Sigmoid colon (tissue), 4 donors: ENCODE results near the gene CLN6.

Experiments used
- EP300 ChIP-seq, 4 donors: sonication (generic); formaldehyde crosslinking; IDR thresholded peaks; one replicate each; pipeline ENCODE4 v1.6.1; 2017; ENCODE audit warnings: antibody characterized with exemption in 4 of 4
- POLR2AphosphoS5 ChIP-seq, 4 donors: sonication (generic); formaldehyde crosslinking; IDR thresholded peaks; one replicate each; pipeline ENCODE4 v1.6.1; 2017; ENCODE audit warnings: antibody characterized with exemption in 4 of 4
- TF ChIP-seq, protein P1 (sequence below), 4 experiments: fragments of 450-650 bp in 3 of 4; fragments of 200-600 bp in 1 of 4; IDR thresholded peaks; one replicate each; pipeline ENCODE4 v1.5.1; 2016 to 2019; ENCODE audit warnings: antibody characterized with exemption in 4 of 4, mild to moderate bottlenecking in 3 of 4, moderate library complexity in 2 of 4

DNA sequence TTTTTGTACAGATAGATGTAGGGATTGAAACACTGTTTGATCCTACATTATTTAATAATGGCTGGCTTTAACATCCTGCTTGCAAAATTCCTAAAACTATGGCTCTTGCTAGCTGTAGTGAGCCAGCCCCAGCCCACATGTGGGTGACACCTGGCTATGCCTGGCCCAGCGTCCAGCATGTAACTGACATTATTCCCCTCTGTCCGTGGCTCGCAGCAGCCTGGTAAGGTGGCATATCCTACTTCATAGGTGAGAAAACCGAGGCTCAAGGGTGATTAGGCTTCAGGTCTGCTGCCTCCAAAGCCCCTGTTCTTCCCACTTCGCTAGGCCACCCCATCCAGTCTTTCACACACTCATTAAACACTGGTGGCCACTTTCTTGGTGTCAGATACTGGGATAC is 26.0 kb downstream of the CLN6 start:
- TF ChIP-seq, protein P1, sequence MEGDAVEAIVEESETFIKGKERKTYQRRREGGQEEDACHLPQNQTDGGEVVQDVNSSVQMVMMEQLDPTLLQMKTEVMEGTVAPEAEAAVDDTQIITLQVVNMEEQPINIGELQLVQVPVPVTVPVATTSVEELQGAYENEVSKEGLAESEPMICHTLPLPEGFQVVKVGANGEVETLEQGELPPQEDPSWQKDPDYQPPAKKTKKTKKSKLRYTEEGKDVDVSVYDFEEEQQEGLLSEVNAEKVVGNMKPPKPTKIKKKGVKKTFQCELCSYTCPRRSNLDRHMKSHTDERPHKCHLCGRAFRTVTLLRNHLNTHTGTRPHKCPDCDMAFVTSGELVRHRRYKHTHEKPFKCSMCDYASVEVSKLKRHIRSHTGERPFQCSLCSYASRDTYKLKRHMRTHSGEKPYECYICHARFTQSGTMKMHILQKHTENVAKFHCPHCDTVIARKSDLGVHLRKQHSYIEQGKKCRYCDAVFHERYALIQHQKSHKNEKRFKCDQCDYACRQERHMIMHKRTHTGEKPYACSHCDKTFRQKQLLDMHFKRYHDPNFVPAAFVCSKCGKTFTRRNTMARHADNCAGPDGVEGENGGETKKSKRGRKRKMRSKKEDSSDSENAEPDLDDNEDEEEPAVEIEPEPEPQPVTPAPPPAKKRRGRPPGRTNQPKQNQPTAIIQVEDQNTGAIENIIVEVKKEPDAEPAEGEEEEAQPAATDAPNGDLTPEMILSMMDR (IDR thresholded peaks at IDR 0.05), result no peak
- TF ChIP-seq EP300 (IDR thresholded peaks at IDR 0.05) (no peak), POLR2AphosphoS5 (IDR thresholded peaks at IDR 0.05) (no peak)
